Neural cell (in vitro differentiated cells): ENCODE measurements around the gene DNAJC8.

Experiments
- CTCF ChIP-seq: fragments of 450-650 bp; IDR thresholded peaks from 2 replicates; pipeline ENCODE4 v1.5.1; 2014; ENCODE audit warnings: antibody characterized with exemption, mild to moderate bottlenecking, moderate library complexity; ENCODE audit not compliant: poor library complexity, severe bottlenecking
- EP300 ChIP-seq: fragments of 450-650 bp; conservative IDR thresholded peaks from 2 replicates; pipeline ENCODE4 v1.6.1; 2014; ENCODE audit warnings: antibody characterized with exemption, mild to moderate bottlenecking, moderate library complexity; ENCODE audit not compliant: poor library complexity, severe bottlenecking

GRCh38 chr1:28155628-28156027 is 77.2 kb downstream of the DNAJC8 start:
- TF ChIP-seq EP300 (no peak), CTCF (no peak)
